GM19351 (cell line): ENCODE data around the gene HAGH.

Experiments
- ATAC-seq: cut with Tn5 transposase; IDR thresholded peaks from one replicate; pipeline ENCODE4 v1.9.1; 2021; ENCODE audit warnings: mild to moderate bottlenecking, moderate library complexity; ENCODE audit not compliant: unreplicated experiment

HAGH gene

DNA sequence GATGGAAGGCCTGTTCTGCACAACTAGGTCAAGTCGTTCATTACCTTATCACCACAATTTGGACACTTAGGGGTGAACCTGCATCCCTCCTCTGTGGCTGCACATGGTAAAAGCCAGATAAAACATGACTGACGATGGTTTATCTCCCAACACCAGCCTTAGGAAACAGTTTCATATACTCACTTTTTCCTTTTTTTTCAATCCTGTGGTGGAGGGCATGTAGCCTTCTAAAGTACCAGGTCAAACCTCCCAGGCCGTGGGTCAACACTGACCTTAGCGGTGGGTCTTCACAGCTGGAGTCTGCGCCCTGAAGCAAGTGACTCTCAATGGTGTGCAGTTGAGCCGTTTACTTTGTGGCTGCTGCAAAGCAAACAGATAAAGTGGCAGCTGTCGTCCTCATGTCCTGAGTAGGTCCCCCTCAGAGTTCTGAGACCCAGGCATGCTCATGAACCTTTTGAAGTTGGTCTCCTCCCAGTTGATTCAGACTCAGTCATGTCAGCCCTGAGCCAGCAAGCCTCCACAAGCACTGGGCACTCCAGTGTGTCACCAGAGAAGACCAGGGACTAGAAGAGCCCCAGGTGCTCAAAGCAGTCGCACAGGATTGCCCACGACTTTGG lies 6.3 kb upstream of the HAGH start:
- ATAC-seq: no peak

GRCh38 chr16:1831186-1832075 lies 4.8 kb upstream of the HAGH start:
- no peak for ATAC-seq

DNA sequence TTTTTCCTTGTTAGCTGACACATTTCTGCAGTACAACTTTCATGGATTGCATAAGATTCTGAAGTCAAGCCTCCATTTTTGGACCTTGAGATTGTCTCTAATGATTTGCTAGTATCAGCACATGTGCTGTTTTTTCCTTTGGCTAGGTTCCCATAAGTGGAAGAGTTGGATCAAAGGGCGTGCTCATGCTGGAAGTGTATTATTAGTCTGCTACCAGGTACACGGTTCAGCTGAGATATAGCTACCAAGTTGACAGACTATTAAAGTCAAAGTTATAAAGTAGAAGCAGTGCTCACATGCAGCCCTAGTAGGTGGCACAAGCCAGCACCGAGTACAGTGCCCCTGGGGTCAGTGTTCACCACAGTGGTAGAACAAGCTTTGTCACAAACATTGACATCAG lies 3.6 kb upstream of the HAGH start:
- ATAC-seq: no peak

DNA sequence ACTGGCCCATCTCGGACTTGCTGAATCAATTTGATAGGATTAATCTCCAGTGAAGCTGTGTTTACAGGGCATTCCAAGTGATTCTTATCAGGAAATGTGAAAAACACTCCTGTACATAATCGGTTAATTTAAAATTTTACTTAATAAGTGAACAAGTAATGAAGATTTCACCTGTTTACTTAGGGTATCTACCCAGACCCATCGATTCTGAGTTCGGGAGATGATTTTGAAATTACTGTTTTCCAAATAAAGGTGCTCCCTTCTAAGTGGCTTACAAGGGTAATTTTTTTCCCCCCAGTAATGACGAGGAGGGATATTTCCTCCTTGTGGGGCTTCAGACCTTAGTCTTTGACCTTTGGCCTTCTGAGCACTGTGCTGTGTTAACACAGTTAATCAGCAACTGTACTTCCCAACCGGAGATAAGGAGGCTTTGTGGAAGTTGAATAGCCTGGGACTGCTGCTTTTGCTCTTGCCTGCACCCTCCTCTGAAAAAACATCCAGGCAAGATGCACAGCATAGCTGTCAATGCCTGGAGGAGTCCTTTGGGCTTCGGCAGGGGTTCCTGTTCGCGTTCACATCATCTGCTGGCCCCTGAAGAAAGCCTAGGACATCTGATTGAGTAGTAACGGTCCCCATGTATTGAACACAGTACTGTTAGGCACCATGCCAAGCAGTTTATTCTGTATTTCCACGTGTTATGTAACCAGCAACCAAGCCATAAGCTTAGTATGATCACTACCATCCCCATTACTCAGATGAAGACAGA lies 2.2 kb upstream of the HAGH start:
- no peak for ATAC-seq

- peak; percentile 56 for ATAC-seq
Measured at GRCh38 chr16:1825864-1826690, 548 bp downstream of the HAGH start.

DNA sequence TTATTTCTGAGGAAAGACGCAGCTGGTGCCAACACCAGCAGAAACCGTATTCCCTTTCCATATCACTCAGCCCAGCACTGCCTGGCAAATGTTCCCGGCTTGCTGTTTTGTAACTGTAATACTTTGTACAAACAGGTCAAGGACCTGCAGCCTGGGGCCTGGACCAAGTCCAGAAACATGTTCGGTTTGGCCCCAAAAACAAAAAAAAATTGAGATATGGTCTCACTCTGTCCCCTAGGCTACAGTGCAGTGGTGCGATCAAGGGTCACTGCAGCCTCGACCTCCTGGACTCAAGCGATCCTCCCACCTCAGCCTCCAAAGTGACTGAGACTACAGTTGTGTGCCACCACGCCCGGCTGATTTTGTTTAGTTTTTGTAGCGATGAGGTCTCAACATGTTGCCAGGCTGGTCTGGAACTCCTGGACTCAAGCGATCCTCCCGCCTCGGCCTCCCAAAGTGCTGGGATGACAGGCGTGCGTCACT lies 1.2 kb downstream of the HAGH start:
- no peak for ATAC-seq

GRCh38 chr16:1823821-1824220 lies 2.8 kb downstream of the HAGH start:
- ATAC-seq: no peak

DNA sequence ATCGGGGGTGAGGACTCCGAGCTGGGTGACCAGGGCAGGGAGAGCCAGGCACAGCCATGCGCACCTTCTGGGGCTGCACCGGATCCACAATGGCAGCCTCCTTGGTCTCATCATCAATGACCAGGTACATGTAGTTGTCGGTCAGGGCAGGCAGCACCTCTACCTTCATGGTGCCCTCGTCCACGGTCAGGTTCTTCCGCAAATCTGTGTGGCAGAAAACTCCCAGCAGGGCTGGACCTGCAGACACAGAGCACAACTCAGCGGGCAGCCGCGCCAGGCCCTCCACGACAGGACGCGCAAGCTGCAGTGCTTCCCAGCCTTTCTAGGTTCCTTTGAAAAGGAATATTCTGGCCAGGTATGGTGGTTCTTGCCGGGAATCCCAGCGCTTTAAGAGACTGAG lies 3.8 kb downstream of the HAGH start:
- ATAC-seq: no peak

DNA sequence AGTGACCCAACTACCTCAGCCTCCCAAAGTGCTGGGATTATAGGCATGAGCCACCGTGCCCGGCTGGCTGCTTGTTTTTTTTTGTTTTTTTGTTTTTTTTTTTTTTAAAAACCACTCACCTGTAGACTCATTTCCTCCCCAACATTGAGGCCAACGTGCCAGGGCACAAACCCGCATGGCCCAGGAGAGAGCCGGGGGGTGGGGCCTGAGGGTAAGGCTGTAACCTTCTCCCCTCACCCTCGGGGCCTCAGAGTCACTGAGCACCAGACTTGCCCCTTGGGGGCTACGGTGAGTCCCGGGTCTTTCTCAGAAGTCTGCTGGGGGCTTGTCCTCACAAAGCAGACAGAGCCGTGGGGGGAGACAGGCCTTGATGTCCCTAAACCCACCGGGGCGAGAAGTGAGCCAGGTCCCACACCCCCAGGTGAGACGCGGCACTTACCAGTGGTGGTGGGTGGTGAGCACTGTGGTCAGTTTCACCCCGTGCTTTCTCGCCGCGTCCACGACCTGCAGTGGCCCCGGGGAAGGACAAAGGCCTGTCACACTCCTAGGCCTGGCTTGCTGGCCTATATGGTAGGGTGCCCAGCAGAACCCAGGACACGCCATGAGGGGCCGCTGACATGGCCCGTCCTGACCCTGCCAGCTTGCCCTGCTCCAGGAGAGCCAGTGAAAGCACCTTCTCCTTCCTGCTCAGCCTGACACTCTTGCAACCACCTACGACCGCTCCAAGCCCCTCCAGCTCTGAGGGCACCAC lies 4.6 kb downstream of the HAGH start:
- ATAC-seq: no peak

- no peak for ATAC-seq
Measured at GRCh38 chr16:1820946-1821290, 5.7 kb downstream of the HAGH start.

DNA sequence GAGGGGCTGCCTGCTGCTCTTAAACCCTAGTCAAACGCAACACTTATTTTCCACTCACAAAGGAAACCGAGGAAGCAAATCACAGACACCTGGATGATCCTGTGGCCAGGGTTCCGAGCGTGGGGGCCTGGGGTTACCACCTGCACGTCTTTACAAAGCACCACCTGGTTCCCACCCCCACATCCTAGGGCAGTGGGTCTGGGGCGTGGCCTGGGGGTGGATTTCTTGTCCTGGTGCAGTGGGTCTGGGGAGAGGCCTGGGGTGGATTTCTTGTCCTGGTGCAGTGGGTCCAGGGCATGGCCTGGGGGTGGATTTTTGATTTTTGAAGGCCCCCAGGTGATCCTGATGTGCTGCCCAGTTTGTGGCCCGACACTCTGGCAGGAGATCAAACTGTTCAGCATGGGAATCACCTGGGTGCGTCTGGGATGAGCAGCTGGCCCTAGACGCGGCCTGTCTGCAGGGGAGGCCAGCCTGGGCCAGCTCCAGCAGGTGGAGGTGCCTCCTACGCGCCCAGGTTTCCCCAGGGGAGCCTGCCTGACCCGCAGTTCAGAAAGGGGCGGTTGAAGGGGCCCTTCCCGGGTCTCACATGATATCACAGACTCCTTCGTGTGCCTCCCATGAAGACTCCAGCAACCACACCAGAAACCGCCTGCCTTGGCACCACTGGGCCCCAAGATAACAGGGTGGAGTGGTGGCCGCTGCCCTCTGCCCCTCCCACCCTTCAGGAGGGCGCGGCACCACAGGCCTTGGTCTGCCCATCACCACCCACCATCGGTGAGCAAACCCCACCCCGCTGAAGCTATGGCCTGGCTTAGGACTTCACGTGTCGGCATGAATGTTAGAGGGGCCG lies 6.3 kb downstream of the HAGH start:
- no peak for ATAC-seq

DNA sequence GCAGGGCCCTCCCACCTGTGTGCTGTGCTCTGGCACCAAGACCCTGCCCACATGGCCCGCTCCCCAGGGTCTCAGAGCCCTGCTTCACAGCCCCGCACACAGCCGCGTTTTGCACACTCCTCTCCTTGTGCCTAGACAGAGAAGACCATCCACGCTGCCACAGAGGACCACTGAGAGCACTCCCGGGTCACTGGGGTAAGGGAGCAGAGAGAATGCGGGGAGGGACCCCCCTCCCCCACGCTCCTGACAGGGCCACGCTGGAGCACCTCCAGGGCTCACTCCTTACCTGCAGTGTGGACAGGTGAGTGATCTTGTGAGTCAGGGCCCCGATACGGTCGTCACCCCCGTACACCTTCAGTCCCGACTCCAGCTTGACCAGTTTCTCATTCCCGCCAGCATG lies 7.0 kb downstream of the HAGH start:
- ATAC-seq: no peak

GRCh38 chr16:1818873-1819525 lies 7.6 kb downstream of the HAGH start:
- no peak for ATAC-seq

DNA sequence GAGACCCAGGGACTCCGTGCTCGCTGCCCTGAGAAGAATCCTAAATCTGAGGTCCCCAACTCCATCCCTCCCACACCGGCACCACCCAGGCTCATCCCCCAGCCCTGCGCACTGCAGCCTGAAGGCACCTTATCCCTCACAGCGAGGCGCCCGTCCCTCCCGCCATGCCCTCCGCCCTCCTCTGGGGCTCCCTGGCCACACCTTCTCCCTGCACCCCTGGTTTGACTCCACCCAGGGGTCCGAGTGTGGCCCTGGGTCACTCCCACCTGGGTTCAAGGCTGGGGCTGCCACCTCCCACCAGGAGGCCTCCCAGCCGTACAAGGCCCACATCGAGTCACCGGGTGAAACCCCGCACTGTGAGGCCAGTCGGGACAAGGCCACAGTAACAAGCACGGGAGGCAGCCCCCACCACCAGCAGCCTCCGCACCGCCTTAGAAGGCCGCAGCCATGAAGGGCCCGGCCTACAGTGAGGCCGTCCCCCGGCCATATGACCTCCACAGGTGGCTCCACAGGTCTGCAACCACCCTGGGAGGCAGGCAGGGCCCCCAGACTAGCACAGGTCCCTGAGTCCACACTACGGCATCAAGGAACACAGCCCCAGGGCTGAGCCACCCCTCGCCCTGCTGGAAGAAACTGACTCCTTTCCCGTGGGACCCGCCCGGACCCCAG lies 8.3 kb downstream of the HAGH start:
- no peak for ATAC-seq

DNA sequence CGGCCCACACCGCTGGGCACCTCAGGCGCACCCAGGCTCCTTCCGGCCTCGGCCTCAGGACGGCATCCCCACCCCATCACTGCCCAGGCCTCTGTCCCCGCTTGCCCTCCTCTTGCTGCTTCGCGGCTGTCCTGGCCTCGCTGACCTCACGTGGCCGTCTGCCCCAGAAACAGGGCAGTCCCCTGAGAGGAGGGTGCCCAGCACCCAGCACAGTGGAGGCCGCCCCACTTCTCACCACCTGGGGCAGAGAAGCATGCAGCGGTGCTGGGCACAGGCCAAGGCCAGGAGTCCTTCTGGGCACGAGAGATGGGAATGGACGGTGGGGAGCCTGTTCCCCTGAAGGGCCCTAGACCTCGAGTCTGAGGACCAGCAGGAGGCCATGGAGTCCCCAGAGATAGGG lies 8.9 kb downstream of the HAGH start:
- ATAC-seq: no peak

- no peak for ATAC-seq
Measured at GRCh38 chr16:1817276-1817589, 9.4 kb downstream of the HAGH start.

GRCh38 chr16:1816396-1817275 lies 10.0 kb downstream of the HAGH start:
- no peak for ATAC-seq
